KG1 (cell line): ENCODE results near the gene UVSSA.

Experiments used
- DNase-seq: peaks from one replicate; lab custom pipeline; 2025; lab: John Stamatoyannopoulos, UW

The UVSSA gene

DNA sequence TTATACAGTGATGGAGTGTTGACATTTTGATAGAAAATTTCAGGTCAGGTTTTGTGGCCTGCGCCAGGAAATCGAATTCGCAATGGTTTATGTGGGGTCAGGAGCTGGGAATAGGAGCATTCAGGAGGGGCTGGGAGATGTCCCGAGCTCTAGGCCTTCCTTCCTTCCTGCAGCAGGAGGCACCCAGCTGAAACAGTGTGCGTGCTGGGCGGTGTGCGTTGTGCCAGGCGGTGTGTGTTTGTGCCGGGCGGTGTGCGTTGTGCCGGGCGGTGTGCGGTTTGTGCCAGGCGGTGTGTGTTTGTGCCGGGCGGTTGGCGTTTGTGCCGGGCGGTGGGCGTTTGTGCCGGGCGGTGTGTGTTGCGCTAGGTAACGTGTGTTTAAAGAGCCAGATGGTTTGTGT is 1.7 kb downstream of the UVSSA start:
- DNase-seq = no peak

DNA sequence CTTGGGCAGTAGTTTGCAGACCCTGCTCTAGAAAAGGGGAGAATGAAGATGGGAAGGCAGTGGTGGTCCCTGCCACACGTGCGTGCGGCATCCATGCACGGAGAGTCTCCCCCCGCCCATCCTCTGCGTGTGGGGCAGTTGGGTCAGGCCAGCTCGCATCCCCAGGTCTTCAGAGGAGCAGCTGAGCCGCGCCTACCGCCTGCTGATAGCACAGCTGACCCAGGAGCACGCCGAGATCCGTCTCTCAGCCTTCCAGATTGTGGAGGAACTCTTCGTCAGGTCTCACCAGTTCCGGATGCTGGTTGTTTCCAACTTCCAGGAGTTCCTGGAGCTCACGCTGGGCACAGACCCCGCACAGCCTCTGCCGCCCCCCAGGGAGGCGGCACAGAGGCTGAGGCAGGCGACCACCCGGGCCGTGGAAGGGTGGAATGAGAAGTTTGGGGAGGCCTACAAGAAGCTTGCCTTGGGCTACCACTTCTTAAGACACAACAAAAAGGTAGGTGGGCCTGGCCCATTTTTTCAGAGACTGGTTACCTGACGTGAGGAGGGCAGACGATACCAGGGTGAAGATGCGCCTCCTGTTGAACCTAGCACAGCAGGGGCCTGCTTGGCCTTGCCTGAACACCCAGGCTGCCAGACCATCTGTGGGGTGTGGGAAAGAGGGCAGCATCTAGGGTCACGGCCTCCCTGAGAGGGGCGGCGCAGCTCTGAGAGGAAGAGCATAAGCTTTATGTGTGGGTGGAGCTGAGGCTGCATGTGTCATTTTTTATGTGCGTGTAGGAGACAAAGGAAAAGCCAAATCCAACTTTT is 2.6 kb downstream of the UVSSA start:
- DNase-seq = no peak

DNA sequence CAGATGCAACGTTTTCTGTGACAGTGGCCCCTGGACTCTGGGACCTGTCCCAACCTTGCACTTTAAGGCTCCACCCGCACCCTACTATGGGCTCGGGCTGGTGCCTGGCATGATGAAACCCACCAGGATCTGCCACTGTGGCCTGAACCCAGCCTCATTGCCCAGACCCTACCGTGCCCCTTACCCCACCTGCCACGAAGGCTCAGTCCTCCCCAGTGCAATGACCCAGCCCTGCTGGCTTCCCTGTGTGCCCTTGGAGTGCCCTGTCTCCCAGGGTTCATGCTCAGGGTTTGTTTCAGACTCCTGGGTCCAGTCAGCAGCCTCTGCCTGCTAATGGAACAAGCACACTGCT is 3.1 kb downstream of the UVSSA start:
- DNase-seq = no peak

DNA sequence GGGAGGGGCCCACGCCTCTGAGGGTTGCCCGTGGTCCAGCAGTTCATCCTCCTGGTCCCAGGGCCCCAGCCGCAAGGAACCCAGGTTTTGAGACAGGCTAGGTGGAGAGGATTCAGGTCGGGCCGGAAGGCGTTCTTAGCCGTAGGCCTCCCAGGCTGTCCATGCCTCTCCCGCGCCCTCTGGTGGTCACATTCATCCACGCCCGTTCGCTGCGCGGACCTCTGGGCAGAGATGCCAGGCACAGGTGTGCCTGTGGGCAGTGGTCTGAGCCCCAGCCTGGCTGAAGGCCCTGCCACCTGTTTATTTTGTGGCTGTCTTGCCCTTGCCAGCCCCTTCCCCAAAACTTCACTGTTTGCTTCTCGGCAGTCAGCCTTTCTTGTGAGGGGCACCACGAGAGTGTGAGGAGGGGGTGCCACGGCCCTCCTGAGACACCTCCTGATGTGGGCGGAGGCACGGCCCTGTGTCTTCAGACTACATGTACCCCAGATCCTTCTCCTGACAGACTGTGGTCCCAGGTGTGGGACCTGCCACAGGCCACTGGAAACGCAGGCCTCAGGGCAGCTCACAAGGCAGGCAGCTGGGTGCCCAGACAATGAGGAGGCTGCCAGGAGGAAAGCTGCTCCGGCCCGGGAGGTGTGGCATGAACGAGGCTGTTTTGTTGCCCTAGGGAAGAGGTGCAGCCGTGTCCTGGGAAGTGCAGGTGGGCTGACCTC is 5.0 kb downstream of the UVSSA start:
- peak; percentile 54 for DNase-seq

DNA sequence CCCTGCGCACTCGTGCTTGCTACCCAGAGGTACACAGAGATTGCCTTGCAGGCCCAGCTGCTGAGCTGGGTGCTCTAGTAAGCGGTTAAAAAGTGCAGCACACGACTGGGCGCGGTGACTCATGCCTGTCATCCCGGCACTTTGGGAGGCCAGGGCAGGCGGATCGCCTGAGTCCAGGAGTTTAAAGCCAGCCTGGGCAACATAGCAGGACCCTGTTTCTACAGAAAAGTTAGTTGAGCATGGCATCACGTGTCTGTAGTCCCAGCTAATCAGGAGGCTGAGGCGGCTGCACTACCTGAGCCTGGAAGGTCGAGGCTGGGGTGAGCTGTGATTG is 5.5 kb downstream of the UVSSA start:
- DNase-seq = no peak

DNA sequence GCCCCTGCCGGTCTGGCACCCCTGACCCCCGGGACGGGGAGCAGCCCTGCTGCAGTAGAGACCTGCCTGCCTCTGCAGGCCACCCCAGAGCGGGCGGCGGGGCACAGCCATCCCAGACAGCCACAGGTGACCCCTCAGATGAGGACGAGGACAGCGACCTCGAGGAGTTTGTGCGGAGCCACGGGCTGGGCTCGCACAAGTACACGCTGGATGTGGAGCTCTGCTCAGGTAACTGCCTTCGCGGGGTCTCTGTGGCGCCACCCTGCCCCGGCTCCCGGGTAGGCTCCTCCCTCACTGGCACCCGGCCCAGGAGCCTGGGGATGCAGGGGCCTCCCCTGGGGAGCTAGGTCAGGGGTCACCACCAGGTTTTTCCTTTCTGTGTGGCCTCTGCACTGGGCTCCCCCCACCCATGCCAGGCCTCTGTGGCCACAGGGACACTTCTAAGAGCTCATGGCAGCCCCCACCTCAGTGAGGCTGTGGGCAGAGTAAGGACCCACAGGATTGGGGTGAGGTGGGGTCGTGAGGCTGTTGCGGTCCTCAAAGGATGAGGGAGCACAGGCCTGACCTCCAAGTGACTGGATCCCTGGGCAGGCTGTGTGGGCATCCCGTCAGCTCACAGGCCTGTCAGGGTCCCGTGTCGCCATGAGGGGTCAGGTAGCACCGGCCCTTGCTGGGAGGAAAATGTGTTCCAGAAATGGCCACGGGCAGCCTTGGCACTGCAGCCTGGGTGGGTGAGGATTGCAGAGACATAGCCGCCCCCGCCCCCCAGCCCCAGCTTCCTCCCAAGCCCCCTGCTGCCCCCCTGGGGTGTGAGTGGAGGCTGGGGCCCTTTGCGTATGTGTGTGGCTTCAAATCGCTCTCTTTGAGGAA is 6.4 kb downstream of the UVSSA start:
- DNase-seq = no peak

DNA sequence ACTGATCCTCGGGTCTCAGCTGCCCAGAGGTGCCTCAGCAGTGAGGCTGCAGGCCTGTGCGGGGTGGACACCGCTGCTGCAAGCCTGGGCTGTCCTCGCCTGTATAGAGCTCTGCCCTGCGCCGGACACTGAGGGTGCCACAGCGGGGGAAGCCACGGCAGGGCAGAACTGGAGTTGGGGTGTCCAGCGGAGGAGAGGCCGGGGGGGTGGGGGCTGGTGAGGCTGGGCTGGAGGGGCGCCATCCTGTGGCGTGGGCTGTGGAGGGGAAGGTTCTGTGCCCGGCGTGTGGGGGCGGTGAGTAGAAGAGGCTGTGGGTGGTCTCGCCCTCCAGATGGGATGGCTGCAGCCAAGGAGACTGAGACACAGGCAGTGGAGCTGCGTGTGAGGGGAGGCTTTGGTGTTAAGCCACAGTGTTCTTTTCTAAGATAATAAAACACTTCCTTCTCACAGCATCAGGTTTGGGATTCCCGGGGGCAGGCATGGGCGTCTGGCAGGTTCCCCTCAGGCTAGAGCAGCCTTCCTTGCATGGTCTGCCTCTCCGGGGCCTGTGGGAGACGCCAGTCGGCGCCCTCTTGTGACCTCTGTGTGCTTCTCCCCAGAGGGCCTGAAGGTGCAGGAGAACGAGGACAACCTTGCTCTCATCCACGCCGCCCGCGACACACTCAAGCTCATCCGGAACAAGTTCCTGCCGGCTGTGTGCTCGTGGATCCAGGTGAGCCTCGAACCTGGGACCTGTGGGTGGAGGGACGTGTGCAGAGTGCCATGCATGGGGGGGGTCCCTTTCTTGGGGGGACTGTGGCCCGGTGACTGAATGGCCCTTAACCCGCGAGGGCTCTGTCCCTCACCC is 7.4 kb downstream of the UVSSA start:
- no peak for DNase-seq

DNA sequence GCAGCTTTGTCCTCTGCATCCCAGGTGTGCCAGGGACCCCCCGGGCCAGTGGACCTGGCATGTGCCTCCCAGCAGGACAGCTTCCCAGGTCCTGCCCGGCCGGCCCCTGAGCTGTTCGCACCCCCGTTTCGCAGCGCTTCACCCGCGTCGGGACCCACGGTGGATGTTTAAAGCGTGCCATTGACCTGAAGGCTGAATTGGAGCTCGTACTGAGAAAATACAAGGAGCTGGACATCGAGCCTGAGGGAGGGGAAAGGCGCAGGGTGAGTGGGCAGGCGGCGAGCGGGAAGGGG is 7.9 kb downstream of the UVSSA start:
- no peak for DNase-seq

DNA sequence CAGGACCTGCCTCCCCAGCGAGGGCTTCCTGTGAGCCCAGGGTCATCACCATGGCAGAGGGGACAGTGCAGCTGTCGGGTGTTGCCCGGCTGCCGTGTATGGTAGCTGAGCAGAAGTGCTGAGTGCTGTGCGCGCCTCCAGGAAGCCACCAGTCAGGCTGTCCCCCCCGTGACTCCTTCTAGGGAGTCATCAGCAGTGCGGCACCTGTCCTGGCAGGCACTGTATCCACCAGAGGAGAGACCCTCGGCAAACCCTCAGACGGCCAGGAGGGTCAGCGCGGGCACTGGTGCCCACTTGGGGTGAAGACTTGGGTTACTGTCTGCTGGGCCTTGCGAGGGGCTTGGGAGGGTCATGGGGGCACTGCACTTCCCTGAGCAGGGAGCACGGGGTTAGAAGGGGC is 8.4 kb downstream of the UVSSA start:
- DNase-seq = no peak

DNA sequence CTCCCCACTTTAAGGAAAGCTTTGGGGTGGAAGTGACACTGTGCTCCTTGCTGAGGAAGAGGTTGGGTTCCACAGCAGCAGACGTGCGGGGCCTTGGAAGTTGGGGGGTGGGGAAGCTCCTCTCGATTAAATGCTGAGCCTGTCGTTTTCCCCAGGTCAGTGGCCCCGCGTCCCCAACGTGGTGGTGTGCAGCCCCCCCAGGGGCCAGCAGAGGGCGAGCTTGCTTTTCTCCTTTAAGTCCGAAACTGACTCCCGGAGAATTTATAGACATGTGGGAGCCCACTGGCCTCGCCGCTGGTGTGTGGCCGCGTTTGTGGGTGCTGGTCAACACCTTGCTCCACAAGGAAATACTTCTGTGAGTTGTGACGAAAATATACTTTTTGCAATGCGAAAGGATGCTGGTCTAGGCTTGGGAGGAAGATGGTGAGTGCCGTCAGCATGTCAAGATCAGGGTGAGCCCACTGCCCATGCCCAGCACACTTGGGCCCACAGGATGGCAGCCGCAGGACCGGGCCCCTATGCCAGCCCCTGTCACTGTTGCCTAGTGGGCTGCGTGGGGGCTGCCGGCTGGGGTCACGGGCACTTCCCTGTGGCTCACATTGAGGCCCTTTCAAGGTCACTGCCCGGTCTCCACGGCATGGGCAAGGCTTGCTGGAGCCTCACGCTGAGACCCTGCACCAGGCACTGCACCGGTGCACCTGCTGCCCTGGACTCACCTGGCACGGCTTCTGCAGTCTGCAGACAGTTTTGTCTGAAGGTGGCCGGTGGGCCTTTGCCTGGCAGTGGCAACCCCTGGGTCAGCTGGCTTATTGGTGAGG is 9.4 kb downstream of the UVSSA start:
- no peak for DNase-seq

DNA sequence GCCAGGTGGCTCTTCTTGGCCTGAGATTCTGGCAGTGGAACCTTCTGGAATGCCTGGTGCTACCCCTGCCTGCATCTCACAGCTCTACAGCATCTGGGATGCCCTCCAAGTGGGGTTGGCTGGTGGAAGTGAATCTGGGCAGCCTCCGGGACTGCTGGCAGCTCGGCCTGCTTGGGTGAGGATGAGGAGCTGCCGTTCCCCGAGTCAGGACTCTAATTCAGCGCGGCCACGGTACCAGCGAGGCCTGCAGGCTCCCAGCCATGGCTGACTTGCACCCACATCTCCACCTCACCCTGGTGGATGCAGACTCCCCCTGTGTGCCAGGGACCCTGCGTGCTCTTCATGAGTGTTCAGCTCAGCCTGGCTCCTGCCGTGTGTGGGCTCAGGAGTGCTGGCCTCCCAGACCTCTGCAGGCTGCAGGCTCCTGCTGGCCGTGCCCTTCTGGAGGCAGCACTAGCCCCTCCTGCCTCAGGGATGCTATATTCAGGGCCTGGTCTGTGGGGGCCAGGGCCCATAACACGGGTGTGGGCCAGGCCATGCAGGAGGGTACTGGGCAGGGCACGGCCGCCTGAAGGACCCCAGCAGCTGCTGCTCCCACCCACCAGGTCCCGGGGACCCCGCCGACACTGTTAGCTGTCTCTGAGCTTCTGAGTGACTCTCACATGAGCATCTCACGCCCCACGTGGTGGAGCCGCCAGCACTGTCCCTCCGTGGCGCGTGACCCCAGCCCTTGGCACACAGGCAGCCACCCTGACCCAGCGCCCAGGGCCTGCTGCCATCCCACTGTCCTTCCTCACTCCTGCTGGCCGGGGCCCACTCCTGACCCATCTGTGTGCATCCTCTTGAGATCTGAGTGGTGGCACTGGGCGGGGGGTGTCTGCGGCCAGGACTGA is 10.6 kb downstream of the UVSSA start:
- DNase-seq = no peak

DNA sequence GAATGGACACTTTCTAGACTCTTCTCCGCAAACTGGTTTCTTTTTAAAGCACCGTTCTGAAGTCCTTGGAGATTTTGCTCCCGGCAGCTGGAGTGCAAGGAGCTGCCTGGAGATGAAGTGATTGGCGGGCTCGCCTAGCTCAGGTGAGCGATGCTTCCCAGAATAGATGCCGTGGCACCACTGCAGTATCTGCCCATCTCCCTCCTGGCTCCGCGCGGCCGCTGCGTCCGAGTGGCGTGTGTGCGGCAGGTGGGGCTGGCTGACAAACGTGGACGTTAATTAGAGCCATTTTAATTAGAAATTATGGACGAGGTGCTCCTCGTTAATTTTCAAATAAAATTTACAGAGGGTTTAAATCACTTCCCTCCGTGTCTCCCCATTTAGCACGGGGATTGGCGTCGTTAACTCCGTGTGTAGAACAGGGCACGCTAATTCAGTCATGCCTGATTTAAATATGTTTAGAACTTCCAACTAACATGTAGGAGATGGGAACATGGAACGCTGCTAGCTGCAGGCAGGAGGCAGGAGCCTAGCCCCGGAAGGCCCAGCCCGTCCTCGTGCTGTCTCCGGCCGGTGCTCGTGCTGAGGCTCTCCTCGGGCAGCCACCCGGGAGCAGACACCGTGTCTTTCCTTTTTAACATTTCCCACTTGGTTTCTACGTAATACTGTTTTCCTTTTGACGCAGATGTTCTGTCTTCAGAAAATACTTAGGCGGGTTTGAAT is 11.6 kb downstream of the UVSSA start:
- no peak for DNase-seq

DNA sequence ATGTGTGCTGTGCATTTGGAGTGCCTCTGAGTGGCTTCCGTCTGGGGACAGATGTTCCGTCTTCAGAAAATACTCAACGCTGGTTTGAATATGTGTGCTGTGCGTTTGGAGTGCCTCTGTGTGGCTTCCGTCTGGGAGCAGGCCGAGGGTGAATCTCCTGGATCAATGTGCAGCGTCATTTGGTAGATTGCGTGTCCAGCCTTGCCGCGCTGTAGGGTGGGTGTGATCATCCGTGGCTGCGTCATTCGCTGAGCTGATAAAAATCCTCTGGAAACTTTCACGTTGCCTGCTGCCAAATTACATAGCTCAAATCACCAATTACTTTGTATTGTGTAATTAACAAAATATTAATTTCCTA is 12.1 kb downstream of the UVSSA start:
- no peak for DNase-seq

DNA sequence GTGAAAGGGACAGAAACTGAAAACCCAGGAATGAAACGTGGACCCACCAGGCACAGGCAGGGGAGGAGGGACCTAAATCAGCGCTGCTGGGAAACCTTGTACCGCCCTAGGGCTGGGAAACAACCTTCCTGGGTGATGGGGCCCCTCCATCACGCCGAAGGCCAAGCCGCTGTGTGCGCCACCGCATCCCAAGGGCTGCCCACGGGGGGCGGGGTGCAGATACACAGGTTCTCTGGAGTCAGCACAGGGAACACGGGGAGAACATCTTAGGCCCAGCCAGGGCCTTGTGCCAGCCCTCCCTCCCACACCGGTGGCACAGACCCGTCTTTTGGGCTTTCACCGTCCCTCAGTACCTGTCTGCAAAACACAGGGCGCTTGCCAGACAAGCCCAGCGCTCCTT is 13.0 kb downstream of the UVSSA start:
- no peak for DNase-seq

DNA sequence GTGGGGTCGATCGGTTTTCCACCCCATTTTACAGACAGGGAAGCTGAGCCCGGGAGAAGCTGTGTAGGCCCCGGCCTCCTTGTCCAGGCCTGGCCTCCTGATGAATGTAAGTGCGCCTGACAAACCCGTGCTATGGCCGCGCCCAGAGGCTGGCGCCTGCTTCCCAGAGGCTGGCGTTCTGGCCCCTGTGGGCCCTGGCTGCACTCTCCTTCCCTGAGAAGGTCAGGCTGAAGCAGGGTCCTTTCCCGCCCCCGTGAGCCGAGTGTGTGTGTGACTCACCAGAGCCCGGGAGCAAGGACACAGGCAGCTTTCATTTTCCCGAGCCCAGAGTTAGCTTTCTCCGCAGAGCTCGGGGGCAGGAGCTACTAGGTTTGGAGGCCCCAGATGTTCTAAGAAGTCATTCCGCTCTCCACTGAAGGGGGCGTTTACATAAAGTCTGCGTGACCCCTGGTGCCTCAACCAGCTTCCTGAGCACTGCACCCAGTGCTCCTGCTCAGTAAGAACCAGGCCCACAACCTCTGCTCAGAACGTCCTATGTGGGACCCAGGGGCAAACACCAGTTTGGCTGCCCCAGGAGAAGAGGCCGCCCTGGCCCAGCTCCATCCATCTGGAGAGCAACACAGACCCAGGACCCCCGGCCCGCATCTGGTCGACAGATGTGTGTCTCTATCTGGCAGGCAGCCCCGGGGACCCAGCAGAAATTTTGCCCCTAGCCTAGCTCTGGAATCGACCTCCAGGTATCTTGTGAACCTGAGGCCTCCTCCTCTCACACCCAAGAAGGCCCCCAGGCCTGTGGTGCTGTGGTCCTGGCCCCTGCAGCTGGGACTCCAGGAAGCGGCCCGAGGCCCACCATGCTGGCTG is 13.6 kb downstream of the UVSSA start:
- DNase-seq = no peak

DNA sequence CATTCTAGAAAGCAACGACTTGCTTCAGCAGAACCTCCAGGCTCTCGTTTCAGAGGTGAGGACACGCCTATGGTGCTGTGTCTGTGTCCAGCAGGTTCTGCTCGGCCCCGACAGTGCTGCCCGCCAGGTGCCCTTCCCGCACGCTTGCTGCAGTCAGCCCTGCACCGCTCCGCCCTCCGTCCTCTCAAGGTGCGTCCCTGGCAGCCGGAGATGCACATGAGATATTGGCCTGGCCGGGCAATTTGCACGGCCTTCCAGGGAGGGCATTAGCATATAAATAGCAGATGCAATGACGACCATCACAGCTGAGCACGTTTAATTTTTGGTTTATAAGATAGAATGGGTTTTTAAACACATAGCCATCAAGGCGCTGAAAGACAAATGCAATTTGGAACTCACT is 14.4 kb downstream of the UVSSA start:
- DNase-seq = no peak

DNA sequence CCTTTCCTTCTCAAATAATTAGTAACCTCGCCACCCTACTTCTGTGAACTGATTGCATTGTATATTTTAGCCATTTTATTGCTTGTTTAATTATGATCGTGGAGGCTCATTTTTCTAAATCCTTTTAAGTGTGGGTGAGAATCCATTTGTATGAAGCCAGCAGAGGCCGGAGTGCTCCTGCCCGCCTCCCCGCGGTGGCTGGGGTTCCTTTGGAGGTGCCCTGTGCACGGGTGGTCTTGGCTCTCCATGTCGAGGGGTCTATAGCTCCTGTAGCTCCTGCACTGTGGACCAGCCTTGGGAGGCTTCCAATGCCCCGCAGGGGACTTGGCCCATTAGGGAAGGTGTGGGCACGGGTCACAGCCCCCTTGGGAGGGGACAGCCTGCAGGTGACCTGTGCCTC is 15.0 kb downstream of the UVSSA start:
- no peak for DNase-seq

DNA sequence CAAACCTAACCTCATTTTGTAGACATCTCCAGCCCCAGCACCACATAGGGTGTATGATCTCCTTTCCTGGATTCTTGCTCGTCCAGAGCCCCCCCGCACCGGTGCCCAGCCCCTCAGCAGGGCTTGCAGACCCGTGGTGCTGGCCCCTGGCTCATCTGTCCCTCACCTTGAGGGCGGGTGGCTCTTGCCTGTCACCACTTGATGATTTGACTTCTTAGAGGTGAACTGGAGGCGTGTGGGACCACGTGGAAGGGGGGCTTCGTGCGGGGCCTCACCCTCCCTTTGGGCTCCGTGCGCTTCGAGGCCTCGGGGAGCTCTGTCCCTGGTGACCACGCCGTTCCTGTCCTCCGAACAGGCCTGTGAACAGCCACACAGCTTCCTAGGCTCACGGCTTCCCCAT is 15.5 kb downstream of the UVSSA start:
- no peak for DNase-seq

DNA sequence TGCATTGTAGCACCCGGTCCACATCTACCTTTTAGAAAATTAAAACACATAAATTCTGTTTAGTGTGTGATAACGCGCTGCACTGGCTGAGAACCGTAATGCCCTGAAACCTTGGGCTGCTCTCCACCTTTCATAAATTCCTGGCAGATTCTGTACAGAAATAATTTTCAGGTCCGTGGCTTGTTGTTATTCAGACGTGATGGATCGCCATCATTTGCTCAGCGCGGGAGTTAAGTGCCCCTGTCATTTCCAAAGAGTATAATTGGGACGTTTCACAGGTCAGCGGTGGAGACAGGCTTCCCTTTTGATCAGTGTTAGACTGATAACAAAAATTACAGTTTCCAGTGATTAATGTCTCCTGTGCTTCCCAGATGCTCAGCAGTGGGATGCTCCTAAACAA is 16.5 kb downstream of the UVSSA start:
- DNase-seq = no peak
